ENCODE results near the gene SMYD3. TPM values are rescaled to one million over a fixed set of nuclear protein-coding genes. Genes with fewer than 3 reads are reported as not detected.

The SMYD3 gene
- total and polyA plus RNA-seq, 2 of the 4 experiments (the other 2 are of a cell fraction) = 26.5 to 37.6 TPM

GRCh38 chr1:246074421-246074820 lies 432.7 kb downstream of the SMYD3 start:
- CTCF ChIA-PET = interaction anchor here (0.6 to 1.0 kb wide), 2 partner anchors 10 to 64 kb away, joined by 3 to 6 read pairs; no protein-coding TSS in a partner anchor
- no CpG with 5 or more reads among the region's 2 CpGs for WGBS, 2 experiments (ENCODE audit: extremely low coverage in 2 of 2, insufficient read length in 1 of 2)
- no peak for TF ChIP-seq NFE2L2 (IDR thresholded peaks at IDR 0.05; ENCODE audit: low read depth, low read length)
- no peak for TF ChIP-seq SMC3 (IDR thresholded peaks at IDR 0.05; ENCODE audit: low read depth, low read length)
- no peak for TF ChIP-seq CHD1 (IDR thresholded peaks at IDR 0.05; ENCODE audit: low read depth, low read length)
- no peak for TF ChIP-seq CTCF (conservative IDR thresholded peaks at IDR 0.05; ENCODE audit: low read depth, low read length)

More at GRCh38 chr1:246074421-246074820, 432.7 kb downstream of the SMYD3 start:
- Histone ChIP-seq H3K9ac (ENCODE audit: low read depth, low read length) (no peak overlapping the region), H3K36me3 (ENCODE audit: control insufficient read depth, insufficient read depth, low read length) (no peaks in the 10 kb centered on the region), H3K23ac (ENCODE audit: low read depth, low read length) (no peak overlapping the region), H4K91ac (ENCODE audit: insufficient read depth, low read depth, low read length) (no peak overlapping the region), H2AFZ (replicated peaks; ENCODE audit: low read length, poor library complexity) (no peak overlapping the region), H2AK5ac (ENCODE audit: low read depth, low read length) (no peak overlapping the region), H2BK20ac (ENCODE audit: low read depth, low read length) (no peak overlapping the region), H3K27ac (ENCODE audit: insufficient read depth, low read length) (no peak overlapping the region), H4K20me1 (ENCODE audit: insufficient read depth, low read length) (no peaks in the 10 kb centered on the region), H3K9me3 (ENCODE audit: control insufficient read depth, insufficient read depth, low read length) (no peaks in the 10 kb centered on the region), H4K5ac (ENCODE audit: low read depth, low read length) (no peak overlapping the region), H2BK5ac (ENCODE audit: low read depth, low read length, poor library complexity, severe bottlenecking) (no peak overlapping the region), H2AK9ac (replicated peaks; ENCODE audit: low read depth, low read length, poor library complexity) (no peak overlapping the region), H3K79me1 (ENCODE audit: low read depth in 1 of 2, low read length in 2 of 2) (peaks cover 0 to 3% of the 10 kb centered on the region in 2 experiments; a peak in 2 of 4 replicates), H3K18ac (ENCODE audit: low read depth, low read length) (no peak overlapping the region), H2BK120ac (ENCODE audit: low read depth, low read length) (no peak overlapping the region), H3K9me1 (ENCODE audit: insufficient read depth, low read length) (peaks cover 4% of the 10 kb centered on the region), H3K4ac (ENCODE audit: low read depth, low read length) (no peak overlapping the region), H4K8ac (ENCODE audit: low read depth in 2 of 2, low read length in 2 of 2) (no peak overlapping the region), H3K14ac (replicated peaks; ENCODE audit: low read depth, low read length) (no peak overlapping the region), H3K4me1 (ENCODE audit: control insufficient read depth, insufficient read depth, low read length) (peaks cover 3% of the 10 kb centered on the region; the same call in 1 of the 2 replicates), H3K56ac (ENCODE audit: extremely low read depth, insufficient read depth, low read length) (no peak overlapping the region), H2BK15ac (ENCODE audit: low read depth, low read length) (no peak overlapping the region), H3K4me2 (ENCODE audit: low read depth, low read length) (no peak overlapping the region), H3K4me3 (ENCODE audit: insufficient read depth, low read depth, low read length) (no peak overlapping the region), H3K27me3 (ENCODE audit: control insufficient read depth, insufficient read depth, low read length) (no peaks in the 10 kb centered on the region)
- dilution Hi-C loops (cut with HindIII; ENCODE audit: low sequenced_read_pairs, unreplicated experiment) (no loop called here), intact Hi-C loops (cut with micrococcal nuclease) (no loop called here), in situ Hi-C loops (cut with MboI; ENCODE audit: low sequenced_read_pairs) (no loop called here)
- ATAC-seq (ENCODE audit: low read depth) (no peak), DNase-seq (no peak)
- BruUV-seq (replicated peaks) = no TSS peak
- POLR2A ChIA-PET (ENCODE audit: unreplicated experiment) = interaction anchor here (0.6 kb wide), 1 partner anchor 332 kb away, joined by 3 read pairs; no protein-coding TSS in a partner anchor
